Endothelial cell (in vitro differentiated cells): ENCODE results near the gene TRPM1. TPM values are rescaled to one million over a fixed set of nuclear protein-coding genes. Genes with fewer than 3 reads are reported as not detected.

Experiments used
- DNase-seq: peaks from one replicate; pipeline ENCODE4 v3.0.0; 2021; ENCODE audit warnings: low spot score
- H3K27ac Mint-ChIP-seq: one replicate; pipeline ENCODE4 v1.8.0; 2021; ENCODE audit warnings: mixed read lengths, inconsistent platforms; ENCODE audit not compliant: unreplicated experiment
- H3K27me3 Mint-ChIP-seq: one replicate; pipeline ENCODE4 v1.8.0; 2021; ENCODE audit warnings: mild to moderate bottlenecking, moderate library complexity, mixed read lengths, inconsistent platforms; ENCODE audit not compliant: unreplicated experiment
- H3K36me3 Mint-ChIP-seq: one replicate; pipeline ENCODE4 v1.8.0; 2021; ENCODE audit warnings: mild to moderate bottlenecking, low read depth, mixed read lengths, inconsistent platforms; ENCODE audit not compliant: unreplicated experiment
- H3K4me1 Mint-ChIP-seq: one replicate; pipeline ENCODE4 v1.8.0; 2021; ENCODE audit warnings: mild to moderate bottlenecking, mixed read lengths, inconsistent platforms; ENCODE audit not compliant: unreplicated experiment
- H3K4me3 Mint-ChIP-seq: one replicate; pipeline ENCODE4 v1.8.0; 2021; ENCODE audit warnings: mild to moderate bottlenecking, mixed read lengths, inconsistent platforms; ENCODE audit not compliant: unreplicated experiment
- H3K9me3 Mint-ChIP-seq: one replicate; pipeline ENCODE4 v1.8.0; 2021; ENCODE audit warnings: mixed read lengths, inconsistent platforms; ENCODE audit not compliant: unreplicated experiment
- CTCF ChIP-seq: fragments of 200-600 bp; sonication (generic); IDR thresholded peaks from one replicate; pipeline ENCODE4 v1.5.0; 2021; ENCODE audit warnings: antibody characterized with exemption; ENCODE audit not compliant: unreplicated experiment
- total RNA-seq: library from RNA; stranded (reverse); fragmentation: NEBNext Ultra II Directional; extraction: Animal tissue kit (Norgen Biotek cat#: 25700); gene quantifications from one replicate; pipeline ENCODE4 v1.2.1, GENCODE V29; 2021; ENCODE audit not compliant: unreplicated experiment

The TRPM1 gene
- total RNA-seq, 1 donor from 2014 or later, result not detected

GRCh38 chr15:31039961-31040360, 61.6 kb downstream of the TRPM1 start:
- no peak overlapping the region for H3K4me3 Mint-ChIP-seq
- H3K27ac Mint-ChIP-seq, result no peak overlapping the region
- no peak for TF ChIP-seq CTCF
- no peak for DNase-seq
- peaks cover 4% of the 10 kb centered on the region for H3K4me1 Mint-ChIP-seq
- no peaks in the 10 kb centered on the region for H3K27me3 Mint-ChIP-seq
- no peaks in the 10 kb centered on the region for H3K9me3 Mint-ChIP-seq
- no peaks in the 10 kb centered on the region for H3K36me3 Mint-ChIP-seq

- no peaks in the 10 kb centered on the region for H3K9me3 Mint-ChIP-seq
- no peak overlapping the region for H3K4me3 Mint-ChIP-seq
- H3K36me3 Mint-ChIP-seq, result no peaks in the 10 kb centered on the region
- H3K27ac Mint-ChIP-seq, result no peak overlapping the region
- no peak for DNase-seq
- no peaks in the 10 kb centered on the region for H3K27me3 Mint-ChIP-seq
- H3K4me1 Mint-ChIP-seq, result peaks cover 4% of the 10 kb centered on the region
- TF ChIP-seq CTCF, result no peak
Observed at GRCh38 chr15:31037731-31038477, 63.6 kb downstream of the TRPM1 start.

GRCh38 chr15:31036783-31037182, 64.7 kb downstream of the TRPM1 start:
- Mint-ChIP-seq H3K9me3 (no peaks in the 10 kb centered on the region), H3K4me3 (no peak overlapping the region), H3K27me3 (no peaks in the 10 kb centered on the region), H3K27ac (no peak overlapping the region), H3K4me1 (no peaks in the 10 kb centered on the region), H3K36me3 (no peaks in the 10 kb centered on the region)
- no peak for DNase-seq
- no peak for TF ChIP-seq CTCF

GRCh38 chr15:31035610-31036009, 65.9 kb downstream of the TRPM1 start:
- H3K4me3 Mint-ChIP-seq, result no peak overlapping the region
- DNase-seq, result no peak
- H3K4me1 Mint-ChIP-seq, result no peaks in the 10 kb centered on the region
- no peaks in the 10 kb centered on the region for H3K27me3 Mint-ChIP-seq
- no peaks in the 10 kb centered on the region for H3K36me3 Mint-ChIP-seq
- H3K27ac Mint-ChIP-seq, result no peak overlapping the region
- H3K9me3 Mint-ChIP-seq, result no peaks in the 10 kb centered on the region
- no peak for TF ChIP-seq CTCF

GRCh38 chr15:31034152-31034551, 67.4 kb downstream of the TRPM1 start:
- Mint-ChIP-seq H3K4me3 (no peak overlapping the region), H3K36me3 (no peaks in the 10 kb centered on the region), H3K27ac (no peak overlapping the region), H3K4me1 (no peaks in the 10 kb centered on the region), H3K27me3 (no peaks in the 10 kb centered on the region), H3K9me3 (no peaks in the 10 kb centered on the region)
- no peak for TF ChIP-seq CTCF
- DNase-seq, result no peak
